ENCODE measurements around the gene LACTBL1.

GRCh38 chr1:22941257-22941656 lies 31.4 kb downstream of the LACTBL1 start:
- TF ChIP-seq CTCF (IDR thresholded peaks at IDR 0.05; ENCODE audit: insufficient read depth, low read length) (no peak), POLR2AphosphoS5 (IDR thresholded peaks at IDR 0.05; ENCODE audit: low read depth) (no peak), SPI1 (IDR thresholded peaks at IDR 0.05; ENCODE audit: borderline replicate concordance, low read depth) (no peak), GABPA (IDR thresholded peaks at IDR 0.05; ENCODE audit: low read depth) (no peak)
- TF ChIP-seq, protein P1, sequence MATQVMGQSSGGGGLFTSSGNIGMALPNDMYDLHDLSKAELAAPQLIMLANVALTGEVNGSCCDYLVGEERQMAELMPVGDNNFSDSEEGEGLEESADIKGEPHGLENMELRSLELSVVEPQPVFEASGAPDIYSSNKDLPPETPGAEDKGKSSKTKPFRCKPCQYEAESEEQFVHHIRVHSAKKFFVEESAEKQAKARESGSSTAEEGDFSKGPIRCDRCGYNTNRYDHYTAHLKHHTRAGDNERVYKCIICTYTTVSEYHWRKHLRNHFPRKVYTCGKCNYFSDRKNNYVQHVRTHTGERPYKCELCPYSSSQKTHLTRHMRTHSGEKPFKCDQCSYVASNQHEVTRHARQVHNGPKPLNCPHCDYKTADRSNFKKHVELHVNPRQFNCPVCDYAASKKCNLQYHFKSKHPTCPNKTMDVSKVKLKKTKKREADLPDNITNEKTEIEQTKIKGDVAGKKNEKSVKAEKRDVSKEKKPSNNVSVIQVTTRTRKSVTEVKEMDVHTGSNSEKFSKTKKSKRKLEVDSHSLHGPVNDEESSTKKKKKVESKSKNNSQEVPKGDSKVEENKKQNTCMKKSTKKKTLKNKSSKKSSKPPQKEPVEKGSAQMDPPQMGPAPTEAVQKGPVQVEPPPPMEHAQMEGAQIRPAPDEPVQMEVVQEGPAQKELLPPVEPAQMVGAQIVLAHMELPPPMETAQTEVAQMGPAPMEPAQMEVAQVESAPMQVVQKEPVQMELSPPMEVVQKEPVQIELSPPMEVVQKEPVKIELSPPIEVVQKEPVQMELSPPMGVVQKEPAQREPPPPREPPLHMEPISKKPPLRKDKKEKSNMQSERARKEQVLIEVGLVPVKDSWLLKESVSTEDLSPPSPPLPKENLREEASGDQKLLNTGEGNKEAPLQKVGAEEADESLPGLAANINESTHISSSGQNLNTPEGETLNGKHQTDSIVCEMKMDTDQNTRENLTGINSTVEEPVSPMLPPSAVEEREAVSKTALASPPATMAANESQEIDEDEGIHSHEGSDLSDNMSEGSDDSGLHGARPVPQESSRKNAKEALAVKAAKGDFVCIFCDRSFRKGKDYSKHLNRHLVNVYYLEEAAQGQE (IDR thresholded peaks at IDR 0.05; ENCODE audit: insufficient replicate concordance, low read depth) = no peak
